ACC112 (cell line): ENCODE results near the gene DOK5.

ENCODE experiments used
- H2AFZ ChIP-seq: fragments of 200-600 bp; sonication (generic); one replicate; pipeline ENCODE4 v1.6.0; 2017; ENCODE audit warnings: antibody characterized with exemption, low read length; ENCODE audit not compliant: unreplicated experiment
- H3K27ac ChIP-seq: fragments of 200-600 bp; sonication (generic); 2 replicates; pipeline ENCODE4 v1.5.1; 2014; ENCODE audit warnings: low read depth, mild to moderate bottlenecking, antibody characterized with exemption, low read length, moderate library complexity
- H3K27me3 ChIP-seq: fragments of 200-600 bp; sonication (generic); 2 replicates; pipeline ENCODE4 v1.6.1; 2014; ENCODE audit warnings: mild to moderate bottlenecking, antibody characterized with exemption, low read length, moderate library complexity, mixed read lengths; ENCODE audit not compliant: insufficient read depth
- H3K36me3 ChIP-seq: fragments of 200-600 bp; sonication (generic); 2 replicates; pipeline ENCODE4 v1.6.1; 2016; ENCODE audit warnings: mild to moderate bottlenecking, antibody characterized with exemption, low read length, moderate library complexity, mixed read lengths; ENCODE audit not compliant: insufficient read depth
- H3K4me1 ChIP-seq: fragments of 200-600 bp; sonication (generic); one replicate; pipeline ENCODE4 v1.6.1; 2016; ENCODE audit warnings: low read length, mixed read lengths; ENCODE audit not compliant: insufficient read depth, unreplicated experiment, control insufficient read depth
- H3K4me3 ChIP-seq: fragments of 200-600 bp; sonication (generic); 2 replicates; pipeline ENCODE4 v1.5.1; 2014; ENCODE audit warnings: mild to moderate bottlenecking, low read depth, low read length
- H3K79me2 ChIP-seq: fragments of 200-600 bp; sonication (generic); one replicate; pipeline ENCODE4 v1.6.0; 2016; ENCODE audit warnings: low read length; ENCODE audit not compliant: control insufficient read depth, unreplicated experiment, insufficient read depth

Gene DOK5

DNA sequence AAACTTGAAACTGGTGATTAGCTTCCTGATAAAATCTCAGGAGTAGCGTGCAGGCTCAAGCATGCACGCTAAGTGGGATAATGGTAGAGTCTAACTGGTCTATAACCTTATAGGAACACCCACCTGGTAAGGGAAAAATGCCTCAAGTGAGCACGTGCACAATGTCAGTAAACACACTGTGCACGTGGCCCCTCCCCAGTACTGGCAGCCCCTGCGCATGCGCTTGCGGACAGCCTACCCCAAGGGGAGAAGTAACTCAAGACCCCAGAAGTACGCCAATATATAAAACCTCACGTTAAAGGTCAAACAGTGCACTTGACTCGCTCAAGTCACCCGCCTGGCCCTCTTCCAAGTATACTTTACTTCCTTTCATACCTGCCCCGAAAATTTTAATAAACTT is 23.1 kb upstream of the DOK5 start:
- Histone ChIP-seq H3K27me3 (peaks cover 10% of the 10 kb centered on the region), H3K4me3 (no peak overlapping the region), H3K79me2 (no peaks in the 10 kb centered on the region), H3K36me3 (no peaks in the 10 kb centered on the region), H3K27ac (no peak overlapping the region), H2AFZ (no peak overlapping the region), H3K4me1 (no peaks in the 10 kb centered on the region)

DNA sequence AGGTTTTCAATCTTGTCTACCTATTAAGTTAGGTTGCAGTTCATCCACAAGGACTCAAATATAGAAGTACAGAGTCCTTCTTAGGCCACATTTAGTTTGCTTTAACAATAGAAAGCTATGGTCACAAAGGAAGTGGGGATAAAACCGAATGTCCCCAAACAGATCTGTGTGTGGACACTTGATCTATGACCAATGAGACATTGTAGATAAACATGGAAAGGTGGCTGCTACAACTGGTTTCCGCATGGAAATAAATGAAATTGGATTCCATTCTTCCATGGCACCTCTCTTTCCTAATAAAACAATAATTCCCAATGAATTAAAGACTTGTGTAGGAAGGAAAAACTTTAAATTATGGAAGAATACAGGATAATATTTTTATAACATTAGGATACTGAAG is 20.4 kb upstream of the DOK5 start:
- no peaks in the 10 kb centered on the region for H3K4me1 ChIP-seq
- H3K27me3 ChIP-seq: no peaks in the 10 kb centered on the region
- H2AFZ ChIP-seq: no peak overlapping the region
- no peak overlapping the region for H3K27ac ChIP-seq
- H3K79me2 ChIP-seq: no peaks in the 10 kb centered on the region
- no peak overlapping the region for H3K4me3 ChIP-seq
- no peaks in the 10 kb centered on the region for H3K36me3 ChIP-seq

DNA sequence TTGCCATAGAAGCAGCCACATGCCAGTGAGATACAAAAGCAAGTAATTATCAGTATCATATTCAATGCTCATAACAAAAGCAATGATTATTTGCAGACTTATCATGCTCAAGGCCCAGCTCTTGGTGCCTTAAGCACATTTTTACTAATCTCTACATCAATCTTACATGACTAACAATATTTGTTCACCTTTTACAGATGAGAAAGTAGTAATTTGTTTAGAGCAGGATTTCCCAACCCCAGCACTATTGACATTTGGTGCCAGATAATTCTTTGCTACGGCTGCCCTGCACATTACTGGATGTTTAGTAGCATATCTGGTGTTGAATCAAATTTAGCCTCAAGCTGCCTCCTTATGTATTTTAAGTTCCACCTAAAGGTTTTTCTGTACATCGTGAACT is 19.0 kb upstream of the DOK5 start:
- no peak overlapping the region for H3K27ac ChIP-seq
- no peaks in the 10 kb centered on the region for H3K27me3 ChIP-seq
- H3K4me1 ChIP-seq: no peaks in the 10 kb centered on the region
- H2AFZ ChIP-seq: no peak overlapping the region
- no peaks in the 10 kb centered on the region for H3K79me2 ChIP-seq
- H3K4me3 ChIP-seq: no peak overlapping the region
- H3K36me3 ChIP-seq: no peaks in the 10 kb centered on the region

DNA sequence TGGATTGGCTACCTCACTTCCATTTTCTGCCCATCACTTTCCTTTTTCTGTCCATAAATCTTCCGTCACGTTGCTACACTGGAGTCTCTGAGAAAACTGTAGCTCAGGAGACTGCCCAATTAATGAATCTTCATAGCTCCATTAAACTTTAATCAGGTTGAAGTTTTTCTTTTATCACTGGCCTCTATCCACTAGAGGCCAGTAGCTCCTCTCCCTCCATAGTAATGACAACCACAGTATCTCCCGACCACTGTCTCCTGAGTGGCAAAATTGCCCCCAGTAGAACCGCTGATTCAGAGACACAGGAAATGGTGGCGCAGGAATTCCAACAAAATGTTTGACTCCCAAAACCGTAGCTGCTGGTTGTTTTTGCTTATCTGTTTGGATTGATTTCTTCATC is 18.4 kb upstream of the DOK5 start:
- no peaks in the 10 kb centered on the region for H3K79me2 ChIP-seq
- no peak overlapping the region for H2AFZ ChIP-seq
- H3K36me3 ChIP-seq: no peaks in the 10 kb centered on the region
- no peaks in the 10 kb centered on the region for H3K27me3 ChIP-seq
- no peaks in the 10 kb centered on the region for H3K4me1 ChIP-seq
- H3K4me3 ChIP-seq: no peak overlapping the region
- no peak overlapping the region for H3K27ac ChIP-seq

DNA sequence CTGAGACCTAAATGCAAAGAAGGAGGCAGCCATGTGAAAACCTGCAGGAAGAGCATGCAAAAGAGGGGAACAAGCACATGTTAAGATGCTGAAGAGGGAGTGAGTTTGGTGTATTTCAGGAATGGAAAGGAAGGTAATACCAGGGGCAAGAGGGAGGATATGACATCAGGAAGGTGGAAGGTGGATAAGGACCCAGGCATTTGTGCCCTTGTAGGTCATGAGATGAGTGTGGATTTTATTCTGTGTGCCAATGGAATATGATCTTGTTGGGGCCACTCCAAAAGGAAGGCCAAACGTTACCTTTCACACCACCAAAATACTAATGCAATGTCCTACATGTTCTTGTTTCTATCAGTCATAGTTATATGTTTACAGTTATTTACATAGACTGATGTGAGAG is 17.2 kb upstream of the DOK5 start:
- Histone ChIP-seq H3K36me3 (no peaks in the 10 kb centered on the region), H3K27ac (no peak overlapping the region), H3K27me3 (no peaks in the 10 kb centered on the region), H3K4me3 (no peak overlapping the region), H2AFZ (no peak overlapping the region), H3K4me1 (no peaks in the 10 kb centered on the region), H3K79me2 (no peaks in the 10 kb centered on the region)

DNA sequence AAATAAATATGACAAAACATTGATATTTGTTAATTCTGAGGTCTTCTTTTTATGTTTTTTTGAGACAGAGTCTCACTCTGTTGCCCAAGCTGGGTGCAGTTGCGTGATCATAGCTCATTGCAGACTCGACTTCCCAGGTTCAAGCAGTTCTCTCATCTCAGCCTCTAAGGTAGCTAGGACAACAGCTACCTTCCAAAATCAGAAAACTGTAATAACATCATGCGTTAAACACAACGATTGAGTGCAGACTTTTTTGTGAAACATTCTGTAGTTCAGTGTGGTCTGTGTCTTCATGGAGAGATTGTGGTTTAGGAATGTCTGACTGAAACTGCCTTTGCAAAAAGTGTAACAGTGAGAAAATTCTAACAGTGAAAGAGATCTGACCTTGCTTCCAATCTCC is 16.1 kb upstream of the DOK5 start:
- H3K27me3 ChIP-seq: no peaks in the 10 kb centered on the region
- H3K27ac ChIP-seq: no peak overlapping the region
- no peaks in the 10 kb centered on the region for H3K79me2 ChIP-seq
- peak overlapping the region; percentile 12 for H2AFZ ChIP-seq
- H3K4me3 ChIP-seq: no peak overlapping the region
- no peaks in the 10 kb centered on the region for H3K4me1 ChIP-seq
- H3K36me3 ChIP-seq: no peaks in the 10 kb centered on the region

DNA sequence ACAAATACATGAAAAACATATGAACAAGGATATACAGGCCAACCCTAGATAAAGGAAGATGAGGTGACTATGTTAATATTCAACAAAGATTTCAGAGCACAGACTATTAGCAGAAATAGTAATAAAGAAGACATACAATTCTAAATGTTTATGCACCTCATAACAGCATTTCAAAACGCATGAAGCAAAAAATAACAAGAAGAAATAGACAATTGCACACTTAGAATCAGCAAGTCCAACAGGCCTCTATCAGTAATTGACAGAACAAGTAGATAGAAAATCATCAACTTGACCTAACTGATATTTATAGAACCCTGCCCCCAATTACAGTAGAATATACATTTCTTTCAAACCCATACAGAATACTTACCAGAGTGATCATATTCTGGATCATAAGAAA is 11.4 kb upstream of the DOK5 start:
- no peak overlapping the region for H3K4me3 ChIP-seq
- H3K79me2 ChIP-seq: no peaks in the 10 kb centered on the region
- no peaks in the 10 kb centered on the region for H3K27me3 ChIP-seq
- H3K36me3 ChIP-seq: no peaks in the 10 kb centered on the region
- no peak overlapping the region for H3K27ac ChIP-seq
- H2AFZ ChIP-seq: no peak overlapping the region
- H3K4me1 ChIP-seq: no peaks in the 10 kb centered on the region

DNA sequence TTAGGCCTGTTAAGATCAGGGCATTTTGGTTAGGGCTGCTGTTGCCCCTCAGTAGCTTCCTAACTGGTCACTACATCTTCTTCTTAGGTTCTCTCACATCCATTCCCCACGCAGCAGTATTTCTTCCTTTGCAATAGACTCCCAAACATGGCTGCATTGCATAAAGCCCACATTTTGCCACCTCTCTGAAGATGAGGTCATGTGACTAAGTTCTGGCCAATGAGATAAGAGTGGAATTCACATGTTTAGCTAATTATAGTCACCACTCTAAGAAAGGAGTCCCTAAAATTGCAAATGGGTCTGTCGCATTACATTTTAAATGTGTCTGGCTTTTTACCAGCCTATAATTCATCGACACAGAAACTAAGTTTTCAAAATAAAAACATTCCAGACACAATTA is 9.3 kb upstream of the DOK5 start:
- no peaks in the 10 kb centered on the region for H3K79me2 ChIP-seq
- H3K4me3 ChIP-seq: no peak overlapping the region
- no peaks in the 10 kb centered on the region for H3K36me3 ChIP-seq
- H3K27me3 ChIP-seq: no peaks in the 10 kb centered on the region
- H3K4me1 ChIP-seq: no peaks in the 10 kb centered on the region
- no peak overlapping the region for H3K27ac ChIP-seq
- H2AFZ ChIP-seq: no peak overlapping the region

DNA sequence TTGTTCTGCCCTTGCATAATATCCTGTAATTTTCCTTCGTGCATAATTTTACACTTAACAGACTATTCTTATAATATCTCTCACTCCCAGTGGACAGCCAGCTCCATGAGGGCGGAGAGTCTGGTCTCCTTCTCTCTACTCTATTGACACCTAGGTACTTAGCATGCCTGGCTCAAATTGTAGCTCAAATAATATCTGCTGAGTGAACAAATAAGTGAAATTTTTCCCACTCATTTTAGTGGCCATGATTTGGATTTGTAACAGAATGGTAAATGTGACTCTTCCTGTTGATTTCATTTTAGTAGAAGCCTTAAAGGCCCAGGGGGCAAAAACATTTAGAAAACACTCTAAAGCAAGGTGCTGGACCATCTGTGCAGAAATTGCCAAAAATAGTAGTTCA is 7.8 kb upstream of the DOK5 start:
- Histone ChIP-seq H3K36me3 (no peaks in the 10 kb centered on the region), H3K27ac (no peak overlapping the region), H3K4me1 (no peaks in the 10 kb centered on the region), H2AFZ (no peak overlapping the region), H3K79me2 (no peaks in the 10 kb centered on the region), H3K4me3 (no peak overlapping the region), H3K27me3 (no peaks in the 10 kb centered on the region)

DNA sequence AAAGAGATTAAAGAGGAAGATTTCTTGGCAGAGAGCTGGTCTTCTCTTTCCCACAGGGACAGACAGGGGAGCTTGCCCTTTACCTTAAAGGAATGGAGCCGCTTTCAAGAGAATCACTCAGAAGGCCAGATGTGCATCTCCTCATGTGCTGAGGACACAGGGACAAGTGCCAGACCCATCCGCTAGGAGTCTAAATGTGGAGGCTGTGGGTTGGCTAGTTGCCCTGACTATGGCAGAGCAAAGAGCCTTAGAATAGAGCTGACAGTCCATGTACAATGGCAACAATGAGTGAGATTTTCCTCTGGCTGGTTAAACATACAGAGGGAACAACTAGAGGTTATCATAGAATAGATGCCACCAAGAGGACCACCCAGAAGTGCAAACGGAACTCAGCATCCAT is 7.3 kb upstream of the DOK5 start:
- Histone ChIP-seq H3K27ac (no peak overlapping the region), H3K79me2 (no peaks in the 10 kb centered on the region), H3K36me3 (no peaks in the 10 kb centered on the region), H2AFZ (no peak overlapping the region), H3K27me3 (no peaks in the 10 kb centered on the region), H3K4me3 (no peak overlapping the region), H3K4me1 (no peaks in the 10 kb centered on the region)

DNA sequence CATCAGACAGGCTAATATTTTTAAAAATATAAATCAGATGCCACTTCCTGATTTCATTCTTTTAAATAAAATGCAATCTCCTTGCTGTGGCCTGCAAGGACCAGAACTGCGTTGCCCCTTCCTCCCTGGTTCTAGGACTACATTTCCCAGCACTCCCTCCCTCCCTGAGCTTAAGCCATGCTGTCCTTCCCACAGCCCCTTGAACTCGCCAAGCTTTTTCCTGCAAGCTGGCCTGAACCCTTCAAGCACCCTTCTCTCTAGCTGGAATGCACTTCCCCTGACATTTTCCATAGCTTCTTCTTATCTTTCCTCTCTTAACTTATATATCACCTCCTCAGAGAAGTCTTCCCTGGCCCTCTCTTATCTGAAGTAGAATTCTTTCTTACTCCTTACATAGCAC is 6.1 kb upstream of the DOK5 start:
- Histone ChIP-seq H3K27me3 (no peaks in the 10 kb centered on the region), H3K27ac (no peak overlapping the region), H3K4me3 (no peak overlapping the region), H3K36me3 (no peaks in the 10 kb centered on the region), H3K4me1 (no peaks in the 10 kb centered on the region), H2AFZ (no peak overlapping the region), H3K79me2 (no peaks in the 10 kb centered on the region)

DNA sequence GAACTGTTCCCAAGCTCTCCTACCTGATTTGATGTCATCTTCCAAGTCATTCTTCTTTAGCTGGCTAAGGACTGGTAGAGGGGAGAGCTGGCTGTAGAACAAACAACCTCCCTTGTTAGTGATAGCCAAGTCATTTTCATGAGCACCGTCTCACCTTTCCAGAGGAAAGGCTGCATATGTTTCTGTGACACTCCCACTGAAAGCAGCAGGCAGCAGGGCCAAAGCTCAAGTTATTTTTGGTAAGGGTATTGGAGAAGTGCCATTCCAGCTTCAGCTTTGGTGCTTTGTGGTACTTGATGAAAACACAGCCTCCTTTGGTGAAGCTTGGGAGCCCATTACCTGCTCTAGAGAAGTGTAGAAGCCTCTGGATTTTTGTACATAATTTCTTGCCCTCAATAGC is 5.4 kb upstream of the DOK5 start:
- Histone ChIP-seq H2AFZ (no peak overlapping the region), H3K36me3 (no peaks in the 10 kb centered on the region), H3K79me2 (no peaks in the 10 kb centered on the region), H3K27ac (no peak overlapping the region), H3K27me3 (no peaks in the 10 kb centered on the region), H3K4me3 (no peak overlapping the region), H3K4me1 (no peaks in the 10 kb centered on the region)
